ENCODE data around the gene KDM4C.

DNA sequence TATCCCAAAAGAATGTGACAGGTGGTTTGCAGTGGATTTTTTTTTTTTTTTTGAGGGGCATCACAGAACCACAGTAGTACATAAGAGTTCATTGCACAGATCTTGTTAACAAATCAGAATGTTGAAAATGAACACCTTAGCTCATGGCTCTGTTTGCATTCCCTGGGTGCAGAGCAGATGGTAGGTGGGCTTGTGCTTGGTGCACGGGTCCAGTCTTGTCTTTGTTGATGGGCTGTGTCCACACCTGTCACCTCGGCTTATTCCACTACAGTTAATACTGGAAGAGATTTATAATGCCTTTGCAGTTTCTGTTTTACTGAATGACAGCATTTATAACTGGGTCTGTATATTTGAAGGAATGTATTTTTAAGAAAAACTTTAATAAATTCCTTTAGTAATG is 146.6 kb downstream of the KDM4C start:
- TF ChIP-seq, protein P1, sequence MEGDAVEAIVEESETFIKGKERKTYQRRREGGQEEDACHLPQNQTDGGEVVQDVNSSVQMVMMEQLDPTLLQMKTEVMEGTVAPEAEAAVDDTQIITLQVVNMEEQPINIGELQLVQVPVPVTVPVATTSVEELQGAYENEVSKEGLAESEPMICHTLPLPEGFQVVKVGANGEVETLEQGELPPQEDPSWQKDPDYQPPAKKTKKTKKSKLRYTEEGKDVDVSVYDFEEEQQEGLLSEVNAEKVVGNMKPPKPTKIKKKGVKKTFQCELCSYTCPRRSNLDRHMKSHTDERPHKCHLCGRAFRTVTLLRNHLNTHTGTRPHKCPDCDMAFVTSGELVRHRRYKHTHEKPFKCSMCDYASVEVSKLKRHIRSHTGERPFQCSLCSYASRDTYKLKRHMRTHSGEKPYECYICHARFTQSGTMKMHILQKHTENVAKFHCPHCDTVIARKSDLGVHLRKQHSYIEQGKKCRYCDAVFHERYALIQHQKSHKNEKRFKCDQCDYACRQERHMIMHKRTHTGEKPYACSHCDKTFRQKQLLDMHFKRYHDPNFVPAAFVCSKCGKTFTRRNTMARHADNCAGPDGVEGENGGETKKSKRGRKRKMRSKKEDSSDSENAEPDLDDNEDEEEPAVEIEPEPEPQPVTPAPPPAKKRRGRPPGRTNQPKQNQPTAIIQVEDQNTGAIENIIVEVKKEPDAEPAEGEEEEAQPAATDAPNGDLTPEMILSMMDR (IDR thresholded peaks at IDR 0.05), result no peak
- TF ChIP-seq POLR2AphosphoS5 (IDR thresholded peaks at IDR 0.05), result no peak
- no peak for TF ChIP-seq POLR2A (IDR thresholded peaks at IDR 0.05)
